GM23338 (cell line): ENCODE results near the gene NLRP6.

Source experiments
- ETS1 ChIP-seq: IDR thresholded peaks from 2 replicates; pipeline ENCODE4 v1.6.1; 2016; ENCODE audit warnings: antibody characterized with exemption
- EZH2 ChIP-seq: fragments of 200-600 bp; sonication (generic); IDR thresholded peaks from one replicate; pipeline ENCODE4 v1.8.0; 2017; ENCODE audit warnings: antibody characterized with exemption, mild to moderate bottlenecking, low read depth; ENCODE audit not compliant: unreplicated experiment
- EZH2phosphoT487 ChIP-seq: fragments of 200-600 bp; sonication (generic); IDR thresholded peaks from one replicate; pipeline ENCODE4 v1.8.1; 2018; ENCODE audit warnings: antibody characterized with exemption; ENCODE audit not compliant: unreplicated experiment
- JUNB ChIP-seq: IDR thresholded peaks from one replicate; pipeline ENCODE4 v1.6.1; 2016; ENCODE audit warnings: antibody characterized with exemption; ENCODE audit not compliant: unreplicated experiment
- POLR2AphosphoS5 ChIP-seq: IDR thresholded peaks from 2 replicates; pipeline ENCODE4 v1.6.1; 2016; ENCODE audit warnings: antibody characterized with exemption, low read depth
- TF ChIP-seq, protein P1 (sequence below), 2 experiments: fragments of 200-600 bp in 1 of 2; sonication (generic) in 1 of 2; conservative IDR thresholded peaks; 2 replicates each; pipeline versions ENCODE4 v1.5.1 to v1.6.1; 2016 to 2017; ENCODE audit warnings: antibody characterized with exemption in 2 of 2, low read depth in 2 of 2, mild to moderate bottlenecking in 2 of 2, moderate library complexity in 1 of 2
- TF ChIP-seq, protein P2 (sequence below): IDR thresholded peaks from one replicate; pipeline ENCODE4 v1.6.1; 2018; ENCODE audit warnings: antibody characterized with exemption; ENCODE audit not compliant: unreplicated experiment

- TF ChIP-seq, protein P1, sequence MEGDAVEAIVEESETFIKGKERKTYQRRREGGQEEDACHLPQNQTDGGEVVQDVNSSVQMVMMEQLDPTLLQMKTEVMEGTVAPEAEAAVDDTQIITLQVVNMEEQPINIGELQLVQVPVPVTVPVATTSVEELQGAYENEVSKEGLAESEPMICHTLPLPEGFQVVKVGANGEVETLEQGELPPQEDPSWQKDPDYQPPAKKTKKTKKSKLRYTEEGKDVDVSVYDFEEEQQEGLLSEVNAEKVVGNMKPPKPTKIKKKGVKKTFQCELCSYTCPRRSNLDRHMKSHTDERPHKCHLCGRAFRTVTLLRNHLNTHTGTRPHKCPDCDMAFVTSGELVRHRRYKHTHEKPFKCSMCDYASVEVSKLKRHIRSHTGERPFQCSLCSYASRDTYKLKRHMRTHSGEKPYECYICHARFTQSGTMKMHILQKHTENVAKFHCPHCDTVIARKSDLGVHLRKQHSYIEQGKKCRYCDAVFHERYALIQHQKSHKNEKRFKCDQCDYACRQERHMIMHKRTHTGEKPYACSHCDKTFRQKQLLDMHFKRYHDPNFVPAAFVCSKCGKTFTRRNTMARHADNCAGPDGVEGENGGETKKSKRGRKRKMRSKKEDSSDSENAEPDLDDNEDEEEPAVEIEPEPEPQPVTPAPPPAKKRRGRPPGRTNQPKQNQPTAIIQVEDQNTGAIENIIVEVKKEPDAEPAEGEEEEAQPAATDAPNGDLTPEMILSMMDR (conservative IDR thresholded peaks at IDR 0.05; ENCODE audit: low read depth in 2 of 2): no peak
- TF ChIP-seq EZH2phosphoT487 (no peak), JUNB (no peak), EZH2 (no peak), POLR2AphosphoS5 (peak; percentile 97), ETS1 (peak; percentile 55)
- TF ChIP-seq, protein P2, sequence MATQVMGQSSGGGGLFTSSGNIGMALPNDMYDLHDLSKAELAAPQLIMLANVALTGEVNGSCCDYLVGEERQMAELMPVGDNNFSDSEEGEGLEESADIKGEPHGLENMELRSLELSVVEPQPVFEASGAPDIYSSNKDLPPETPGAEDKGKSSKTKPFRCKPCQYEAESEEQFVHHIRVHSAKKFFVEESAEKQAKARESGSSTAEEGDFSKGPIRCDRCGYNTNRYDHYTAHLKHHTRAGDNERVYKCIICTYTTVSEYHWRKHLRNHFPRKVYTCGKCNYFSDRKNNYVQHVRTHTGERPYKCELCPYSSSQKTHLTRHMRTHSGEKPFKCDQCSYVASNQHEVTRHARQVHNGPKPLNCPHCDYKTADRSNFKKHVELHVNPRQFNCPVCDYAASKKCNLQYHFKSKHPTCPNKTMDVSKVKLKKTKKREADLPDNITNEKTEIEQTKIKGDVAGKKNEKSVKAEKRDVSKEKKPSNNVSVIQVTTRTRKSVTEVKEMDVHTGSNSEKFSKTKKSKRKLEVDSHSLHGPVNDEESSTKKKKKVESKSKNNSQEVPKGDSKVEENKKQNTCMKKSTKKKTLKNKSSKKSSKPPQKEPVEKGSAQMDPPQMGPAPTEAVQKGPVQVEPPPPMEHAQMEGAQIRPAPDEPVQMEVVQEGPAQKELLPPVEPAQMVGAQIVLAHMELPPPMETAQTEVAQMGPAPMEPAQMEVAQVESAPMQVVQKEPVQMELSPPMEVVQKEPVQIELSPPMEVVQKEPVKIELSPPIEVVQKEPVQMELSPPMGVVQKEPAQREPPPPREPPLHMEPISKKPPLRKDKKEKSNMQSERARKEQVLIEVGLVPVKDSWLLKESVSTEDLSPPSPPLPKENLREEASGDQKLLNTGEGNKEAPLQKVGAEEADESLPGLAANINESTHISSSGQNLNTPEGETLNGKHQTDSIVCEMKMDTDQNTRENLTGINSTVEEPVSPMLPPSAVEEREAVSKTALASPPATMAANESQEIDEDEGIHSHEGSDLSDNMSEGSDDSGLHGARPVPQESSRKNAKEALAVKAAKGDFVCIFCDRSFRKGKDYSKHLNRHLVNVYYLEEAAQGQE: no peak
Observed at GRCh38 chr11:313787-314553, 35.8 kb downstream of the NLRP6 start, which contains the start of gene IFITM1.
